Osteocyte (in vitro differentiated cells): ENCODE data around the gene SF1. TPM values are rescaled to one million over a fixed set of nuclear protein-coding genes. Genes with fewer than 3 reads are reported as not detected.

ENCODE experiments used
- DNase-seq: peaks from one replicate; pipeline ENCODE4 v3.0.0; 2021; ENCODE audit warnings: mixed read lengths; ENCODE audit not compliant: unreplicated experiment; ENCODE audit errors: extremely low spot score
- H3K27ac Mint-ChIP-seq: one replicate; pipeline ENCODE4 v1.8.0; 2021; ENCODE audit warnings: mild to moderate bottlenecking, mixed read lengths; ENCODE audit not compliant: unreplicated experiment
- H3K27me3 Mint-ChIP-seq: one replicate; pipeline ENCODE4 v1.8.0; 2021; ENCODE audit warnings: mixed read lengths; ENCODE audit not compliant: unreplicated experiment
- H3K36me3 Mint-ChIP-seq: one replicate; pipeline ENCODE4 v1.8.0; 2021; ENCODE audit warnings: mixed read lengths; ENCODE audit not compliant: unreplicated experiment
- H3K4me1 Mint-ChIP-seq: one replicate; pipeline ENCODE4 v1.8.0; 2021; ENCODE audit warnings: mixed read lengths; ENCODE audit not compliant: unreplicated experiment
- H3K4me3 Mint-ChIP-seq: one replicate; pipeline ENCODE4 v1.8.0; 2021; ENCODE audit warnings: mild to moderate bottlenecking, moderate library complexity, mixed read lengths; ENCODE audit not compliant: unreplicated experiment
- H3K9me3 Mint-ChIP-seq: one replicate; pipeline ENCODE4 v1.8.0; 2021; ENCODE audit warnings: mixed read lengths; ENCODE audit not compliant: unreplicated experiment
- total RNA-seq: library from RNA; stranded (reverse); gene quantifications from 2 replicates; pipeline ENCODE4 v1.2.1, GENCODE V29; 2021
- TF ChIP-seq, protein P1 (sequence below): fragments of 200-600 bp; sonication (generic); IDR thresholded peaks from 2 replicates; pipeline ENCODE4 v1.5.0; 2021; ENCODE audit warnings: antibody characterized with exemption, mild to moderate bottlenecking, moderate library complexity

SF1 gene
- total RNA-seq, 1 donor from 2014 or later, result 290 TPM

GRCh38 chr11:64723907-64724862 is 54.2 kb downstream of the SF1 start:
- DNase-seq, result no peak
- peak overlapping the region; percentile 40 for H3K4me3 Mint-ChIP-seq
- H3K36me3 Mint-ChIP-seq, result peaks cover 2% of the 10 kb centered on the region
- peaks cover 31% of the 10 kb centered on the region for H3K27me3 Mint-ChIP-seq
- no peaks in the 10 kb centered on the region for H3K9me3 Mint-ChIP-seq
- peaks cover 4% of the 10 kb centered on the region for H3K4me1 Mint-ChIP-seq
- TF ChIP-seq, protein P1, sequence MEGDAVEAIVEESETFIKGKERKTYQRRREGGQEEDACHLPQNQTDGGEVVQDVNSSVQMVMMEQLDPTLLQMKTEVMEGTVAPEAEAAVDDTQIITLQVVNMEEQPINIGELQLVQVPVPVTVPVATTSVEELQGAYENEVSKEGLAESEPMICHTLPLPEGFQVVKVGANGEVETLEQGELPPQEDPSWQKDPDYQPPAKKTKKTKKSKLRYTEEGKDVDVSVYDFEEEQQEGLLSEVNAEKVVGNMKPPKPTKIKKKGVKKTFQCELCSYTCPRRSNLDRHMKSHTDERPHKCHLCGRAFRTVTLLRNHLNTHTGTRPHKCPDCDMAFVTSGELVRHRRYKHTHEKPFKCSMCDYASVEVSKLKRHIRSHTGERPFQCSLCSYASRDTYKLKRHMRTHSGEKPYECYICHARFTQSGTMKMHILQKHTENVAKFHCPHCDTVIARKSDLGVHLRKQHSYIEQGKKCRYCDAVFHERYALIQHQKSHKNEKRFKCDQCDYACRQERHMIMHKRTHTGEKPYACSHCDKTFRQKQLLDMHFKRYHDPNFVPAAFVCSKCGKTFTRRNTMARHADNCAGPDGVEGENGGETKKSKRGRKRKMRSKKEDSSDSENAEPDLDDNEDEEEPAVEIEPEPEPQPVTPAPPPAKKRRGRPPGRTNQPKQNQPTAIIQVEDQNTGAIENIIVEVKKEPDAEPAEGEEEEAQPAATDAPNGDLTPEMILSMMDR, result no peak
- H3K27ac Mint-ChIP-seq, result no peak overlapping the region

GRCh38 chr11:64723117-64723906 is 55.0 kb downstream of the SF1 start, which contains the start of gene NRXN2:
TSS of gene NRXN2 (minus strand) at chr11:64723197. CDS start at chr11:64713699, 9,498 bp downstream.
- peaks cover 4% of the 10 kb centered on the region for H3K4me1 Mint-ChIP-seq
- H3K36me3 Mint-ChIP-seq, result no peaks in the 10 kb centered on the region
- no peak within 1 kb of the TSS for H3K27ac Mint-ChIP-seq
- no peaks in the 10 kb centered on the region for H3K9me3 Mint-ChIP-seq
- H3K27me3 Mint-ChIP-seq, result peaks cover 38% of the 10 kb centered on the region
- H3K4me3 Mint-ChIP-seq, result peak within 1 kb of the TSS; percentile 66
- peak; percentile 94 for DNase-seq
- TF ChIP-seq, protein P1, result no peak

GRCh38 chr11:64722141-64723065 is 55.9 kb downstream of the SF1 start:
- TF ChIP-seq, protein P1, result no peak
- H3K27ac Mint-ChIP-seq, result no peak overlapping the region
- no peak for DNase-seq
- no peak overlapping the region for H3K4me3 Mint-ChIP-seq
- peaks cover 1% of the 10 kb centered on the region for H3K4me1 Mint-ChIP-seq
- H3K9me3 Mint-ChIP-seq, result no peaks in the 10 kb centered on the region
- H3K27me3 Mint-ChIP-seq, result peaks cover 47% of the 10 kb centered on the region
- H3K36me3 Mint-ChIP-seq, result no peaks in the 10 kb centered on the region

GRCh38 chr11:64721359-64721699 is 57.0 kb downstream of the SF1 start:
- Mint-ChIP-seq H3K4me1 (peaks cover 2% of the 10 kb centered on the region), H3K36me3 (no peaks in the 10 kb centered on the region), H3K4me3 (no peak overlapping the region), H3K27me3 (peaks cover 58% of the 10 kb centered on the region), H3K9me3 (no peaks in the 10 kb centered on the region), H3K27ac (no peak overlapping the region)
- TF ChIP-seq, protein P1, result no peak
- DNase-seq, result no peak
